Stomach (tissue), 4 donors: ENCODE data around the gene FXYD3.

Experiments used
- CTCF ChIP-seq, 7 experiments: fragments of 450-650 bp in 4 of 7; fragments of 200-600 bp in 3 of 7; sonication (generic) in 3 of 7; IDR thresholded peaks; one replicate each; pipeline ENCODE4 v1.5.1; 2016 to 2019; ENCODE audit warnings: antibody characterized with exemption in 7 of 7, control low read depth in 2 of 7, mild to moderate bottlenecking in 1 of 7
- EP300 ChIP-seq: sonication (generic); formaldehyde crosslinking; IDR thresholded peaks from one replicate; pipeline ENCODE4 v1.6.1; 2017; ENCODE audit warnings: antibody characterized with exemption
- POLR2A ChIP-seq, 4 donors: fragments of 450-650 bp; IDR thresholded peaks; one replicate each; pipeline ENCODE4 v1.6.1; 2016; ENCODE audit warnings: antibody characterized with exemption in 4 of 4, control low read depth in 2 of 4, mild to moderate bottlenecking in 1 of 4, moderate library complexity in 1 of 4
- POLR2AphosphoS5 ChIP-seq, 3 donors: sonication (generic); formaldehyde crosslinking; IDR thresholded peaks; one replicate each; pipeline ENCODE4 v1.6.1; 2016; ENCODE audit warnings: antibody characterized with exemption in 3 of 3

DNA sequence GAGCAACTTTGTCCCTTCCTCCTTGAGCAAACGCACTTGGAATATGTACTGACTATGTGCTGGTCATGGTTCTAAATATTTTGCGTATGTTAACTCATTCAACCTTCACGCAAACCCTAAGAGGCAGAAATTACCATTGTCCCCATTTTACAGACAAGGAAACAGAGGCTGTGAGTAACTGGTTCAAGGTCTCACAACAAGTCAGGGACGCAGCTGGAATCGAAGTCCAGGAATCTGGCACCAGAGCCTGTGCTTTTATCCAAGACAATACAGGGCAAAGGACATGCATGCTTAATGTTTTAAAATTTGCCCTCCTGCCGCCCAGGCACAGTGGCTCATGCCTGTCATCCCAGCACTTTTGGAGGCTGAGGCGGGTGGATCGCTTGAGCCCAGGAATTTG lies 44.0 kb downstream of the FXYD3 start:
- TF ChIP-seq CTCF (IDR thresholded peaks at IDR 0.05): no peak
- TF ChIP-seq POLR2AphosphoS5 (IDR thresholded peaks at IDR 0.05): no peak
- TF ChIP-seq EP300: no peak
- no peak for TF ChIP-seq POLR2A (IDR thresholded peaks at IDR 0.05)
